Nephron progenitor cell (in vitro differentiated cells): ENCODE measurements around the gene ARMS2.

Experiments
- DNase-seq: peaks from one replicate; pipeline ENCODE4 v3.0.0; 2021
- H3K27ac Mint-ChIP-seq: 2 replicates; pipeline ENCODE4 v1.8.0; 2021; ENCODE audit warnings: mild to moderate bottlenecking, moderate library complexity, mixed read lengths
- H3K27me3 Mint-ChIP-seq: 2 replicates; pipeline ENCODE4 v1.8.0; 2021; ENCODE audit warnings: mild to moderate bottlenecking, low read depth, mixed read lengths; ENCODE audit not compliant: poor library complexity
- H3K36me3 Mint-ChIP-seq: 2 replicates; pipeline ENCODE4 v1.8.0; 2021; ENCODE audit warnings: low read depth, mixed read lengths
- H3K4me1 Mint-ChIP-seq: 2 replicates; pipeline ENCODE4 v1.8.0; 2021; ENCODE audit warnings: mixed read lengths
- H3K4me3 Mint-ChIP-seq: 2 replicates; pipeline ENCODE4 v1.8.0; 2021; ENCODE audit warnings: mild to moderate bottlenecking, moderate library complexity, mixed read lengths
- H3K9me3 Mint-ChIP-seq: 2 replicates; pipeline ENCODE4 v1.8.0; 2021; ENCODE audit warnings: mild to moderate bottlenecking, moderate library complexity, mixed read lengths
- CTCF ChIP-seq: fragments of 200-600 bp; sonication (generic); IDR thresholded peaks from 2 replicates; pipeline ENCODE4 v1.5.0; 2021; ENCODE audit warnings: antibody characterized with exemption

ARMS2 gene, protein sequence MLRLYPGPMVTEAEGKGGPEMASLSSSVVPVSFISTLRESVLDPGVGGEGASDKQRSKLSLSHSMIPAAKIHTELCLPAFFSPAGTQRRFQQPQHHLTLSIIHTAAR

DNA sequence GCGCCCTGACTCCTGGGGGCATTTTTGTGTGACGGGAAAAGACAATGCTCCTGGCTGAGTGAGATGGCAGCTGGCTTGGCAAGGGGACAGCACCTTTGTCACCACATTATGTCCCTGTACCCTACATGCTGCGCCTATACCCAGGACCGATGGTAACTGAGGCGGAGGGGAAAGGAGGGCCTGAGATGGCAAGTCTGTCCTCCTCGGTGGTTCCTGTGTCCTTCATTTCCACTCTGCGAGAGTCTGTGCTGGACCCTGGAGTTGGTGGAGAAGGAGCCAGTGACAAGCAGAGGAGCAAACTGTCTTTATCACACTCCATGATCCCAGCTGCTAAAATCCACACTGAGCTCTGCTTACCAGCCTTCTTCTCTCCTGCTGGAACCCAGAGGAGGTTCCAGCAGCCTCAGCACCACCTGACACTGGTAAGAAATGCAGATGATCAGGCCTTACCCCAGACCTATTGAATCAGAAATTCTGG, at the start of gene ARMS2:
TSS of gene ARMS2 (plus strand) at position 51 of the 478 bp plus-strand sequence. CDS start at position 126, 75 bp downstream.
- Mint-ChIP-seq H3K9me3 (no peaks in the 10 kb centered on the region), H3K4me1 (no peaks in the 10 kb centered on the region), H3K4me3 (no peak within 1 kb of the TSS), H3K27ac (no peak within 1 kb of the TSS), H3K36me3 (no peaks in the 10 kb centered on the region), H3K27me3 (peaks cover 44% of the 10 kb centered on the region)
- TF ChIP-seq CTCF, result no peak
- DNase-seq, result no peak

DNA sequence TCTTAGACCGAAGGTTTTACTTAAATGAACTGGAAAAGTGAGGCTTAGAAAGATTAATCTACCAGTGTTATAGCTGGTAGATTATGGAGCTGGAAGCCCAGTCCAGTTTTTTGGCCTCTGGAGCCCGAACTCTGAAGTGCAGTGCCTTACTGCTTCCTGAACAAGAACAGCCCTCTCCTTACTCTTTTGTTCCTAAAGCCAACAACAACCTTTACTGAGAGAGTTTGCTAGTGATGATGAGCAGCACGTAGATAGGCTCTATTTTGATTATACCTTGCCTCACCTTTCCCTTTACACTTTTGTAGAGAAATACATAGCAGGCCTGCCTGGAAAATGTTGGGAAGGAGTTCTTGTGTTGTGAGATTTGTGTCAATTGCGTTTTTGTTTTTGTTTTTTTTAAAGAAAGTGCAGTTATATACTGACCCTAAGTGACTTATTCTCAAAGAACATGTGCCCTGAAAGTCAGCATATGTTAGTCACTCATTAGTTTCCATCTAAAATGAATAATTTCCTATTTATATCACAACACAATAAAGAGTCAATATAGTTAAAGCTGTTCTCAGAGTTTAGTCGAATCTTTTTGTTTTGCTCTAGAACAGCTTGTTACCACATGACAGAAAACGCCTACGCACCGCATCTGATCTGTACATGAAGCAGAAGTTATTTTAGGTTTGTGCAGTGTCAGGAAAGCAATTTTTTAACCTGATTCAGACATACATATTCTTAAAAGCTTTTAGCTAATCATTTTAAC, 46.9 kb upstream of the ARMS2 start:
- Mint-ChIP-seq H3K4me3 (no peak overlapping the region), H3K36me3 (peaks cover 7% of the 10 kb centered on the region), H3K4me1 (no peaks in the 10 kb centered on the region), H3K27me3 (no peaks in the 10 kb centered on the region), H3K27ac (no peak overlapping the region), H3K9me3 (no peaks in the 10 kb centered on the region)
- no peak for TF ChIP-seq CTCF
- DNase-seq, result no peak

DNA sequence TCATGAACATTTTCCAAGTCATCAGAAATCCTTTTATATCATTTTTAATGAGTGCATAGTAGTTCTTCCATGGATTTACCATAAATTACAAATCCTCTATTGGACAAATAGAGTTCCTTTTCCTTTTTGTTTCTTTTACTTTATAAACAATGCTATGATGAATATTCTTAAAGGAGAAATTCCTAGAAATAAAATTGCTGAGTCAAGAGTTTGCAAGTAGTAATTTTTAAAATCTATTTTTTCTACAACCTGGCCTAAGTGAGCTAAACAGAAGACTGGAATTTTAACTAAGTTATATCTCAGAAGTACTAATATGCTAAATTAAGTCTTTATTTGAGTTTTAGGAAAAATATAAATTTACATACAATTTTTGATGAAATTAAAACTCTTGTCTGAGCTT, 41.1 kb upstream of the ARMS2 start:
- no peak overlapping the region for H3K27ac Mint-ChIP-seq

DNA sequence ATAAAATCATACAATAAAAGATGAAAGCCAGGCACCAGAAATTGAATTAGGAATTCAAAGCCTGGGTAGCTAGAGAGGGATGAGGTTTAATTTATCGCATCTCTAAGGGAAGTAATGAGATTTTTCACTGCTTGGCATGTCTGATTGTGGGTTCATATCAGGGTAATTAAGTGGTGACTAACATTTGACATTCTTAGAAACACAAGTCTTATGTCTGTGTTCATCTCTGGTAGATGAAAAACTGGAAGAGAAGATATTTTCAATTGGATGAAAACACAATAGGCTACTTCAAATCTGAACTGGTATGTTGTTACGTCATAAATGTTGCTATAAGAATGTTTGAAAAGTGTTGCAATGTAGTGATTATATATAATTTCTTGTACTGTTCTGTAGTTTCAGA, 36.8 kb upstream of the ARMS2 start:
- DNase-seq, result no peak
- H3K4me1 Mint-ChIP-seq, result no peaks in the 10 kb centered on the region
- peaks cover 3% of the 10 kb centered on the region for H3K27me3 Mint-ChIP-seq
- peaks cover 33% of the 10 kb centered on the region for H3K36me3 Mint-ChIP-seq
- no peak overlapping the region for H3K4me3 Mint-ChIP-seq
- H3K9me3 Mint-ChIP-seq, result no peaks in the 10 kb centered on the region
- TF ChIP-seq CTCF, result no peak
- H3K27ac Mint-ChIP-seq, result no peak overlapping the region

More for the DNA sequence above, 41.1 kb upstream of the ARMS2 start:
- no peak for DNase-seq
- Mint-ChIP-seq H3K4me3 (no peak overlapping the region), H3K4me1 (no peaks in the 10 kb centered on the region), H3K9me3 (no peaks in the 10 kb centered on the region), H3K36me3 (peaks cover 23% of the 10 kb centered on the region), H3K27me3 (no peaks in the 10 kb centered on the region)
- TF ChIP-seq CTCF, result no peak

- DNase-seq, result no peak
- H3K27ac Mint-ChIP-seq, result no peak overlapping the region
- H3K4me3 Mint-ChIP-seq, result no peak overlapping the region
- H3K4me1 Mint-ChIP-seq, result no peaks in the 10 kb centered on the region
- peaks cover 3% of the 10 kb centered on the region for H3K27me3 Mint-ChIP-seq
- peaks cover 31% of the 10 kb centered on the region for H3K36me3 Mint-ChIP-seq
- H3K9me3 Mint-ChIP-seq, result no peaks in the 10 kb centered on the region
- TF ChIP-seq CTCF, result no peak
Measured at GRCh38 chr10:122419016-122419415, 35.4 kb upstream of the ARMS2 start.
